Measurements from ENCODE around the gene CACNA1C.

CACNA1C gene

DNA sequence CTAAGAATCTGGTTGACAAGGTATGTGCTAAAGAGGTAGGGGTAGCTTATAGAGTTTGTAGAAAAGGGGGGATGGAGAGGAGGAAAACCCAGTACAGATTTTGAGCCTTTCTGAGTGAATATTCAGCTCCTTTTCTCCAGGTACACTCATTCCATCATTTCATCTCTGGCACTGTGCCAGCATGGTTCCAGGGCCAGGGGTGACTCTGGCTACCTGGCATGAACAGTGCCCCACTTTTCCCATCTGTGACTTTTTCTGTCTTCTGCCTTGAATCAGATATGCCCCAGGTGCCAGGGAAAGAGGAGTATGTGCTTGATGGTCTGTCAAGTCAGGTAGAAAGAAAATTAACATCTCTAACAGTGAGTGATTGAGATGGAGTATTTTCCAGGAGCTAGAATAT is 175.7 kb downstream of the CACNA1C start:
- CTCF ChIA-PET: interaction anchor here (0.5 kb wide), 1 partner anchor 91 kb away, joined by 3 read pairs; no protein-coding TSS in a partner anchor
- no peaks in the 10 kb centered on the region for H3K9me3 ChIP-seq (ENCODE audit: control extremely low read depth in 1 of 5, control insufficient read depth in 4 of 5, insufficient read depth in 2 of 5, low read depth in 1 of 5, low read length in 4 of 5)
- no peaks in the 10 kb centered on the region for H3K36me3 ChIP-seq (ENCODE audit: control insufficient read depth in 4 of 4, insufficient read depth in 4 of 4, low read length in 3 of 4)
- no peak overlapping the region for H3K27ac ChIP-seq (ENCODE audit: insufficient read depth in 1 of 2, low read depth in 1 of 2, low read length in 2 of 2, poor library complexity in 1 of 2, severe bottlenecking in 2 of 2)
- POLR2A ChIA-PET: no interaction called here
- no peak overlapping the region for H3K4me3 ChIP-seq (ENCODE audit: control insufficient read depth in 1 of 7, extremely low read depth in 1 of 7, insufficient read depth in 4 of 7, low read depth in 2 of 7, low read length in 6 of 7)
- H3K27me3 ChIP-seq (replicated peaks in 2 of 5; ENCODE audit: control insufficient read depth in 4 of 5, insufficient read depth in 5 of 5, low read length in 4 of 5): no peaks in the 10 kb centered on the region
- DNase-seq: no peak
- peaks cover 0 to 8% (median 0%) of the 10 kb centered on the region in 4 experiments for H3K4me1 ChIP-seq (ENCODE audit: control extremely low read depth in 1 of 4, control insufficient read depth in 4 of 4, insufficient read depth in 4 of 4, low read length in 3 of 4)

- no peaks in the 10 kb centered on the region for H3K27me3 ChIP-seq (replicated peaks in 2 of 5; ENCODE audit: control insufficient read depth in 4 of 5, insufficient read depth in 5 of 5, low read length in 4 of 5)
- peak overlapping the region in 5 of 7 experiments; percentile 9 to 56 (median 34) for H3K4me3 ChIP-seq (ENCODE audit: control insufficient read depth in 1 of 7, extremely low read depth in 1 of 7, insufficient read depth in 4 of 7, low read depth in 2 of 7, low read length in 6 of 7)
- peak in 2 of 3 donors; percentile 31 to 42 for DNase-seq
- no peak overlapping the region for H3K27ac ChIP-seq (ENCODE audit: insufficient read depth in 1 of 2, low read depth in 1 of 2, low read length in 2 of 2, poor library complexity in 1 of 2, severe bottlenecking in 2 of 2)
- no peaks in the 10 kb centered on the region for H3K36me3 ChIP-seq (ENCODE audit: control insufficient read depth in 4 of 4, insufficient read depth in 4 of 4, low read length in 3 of 4)
- 74% methylated on average over 53 of the region's 61 CpGs for WGBS (ENCODE audit: insufficient coverage)
- no peaks in the 10 kb centered on the region for H3K9me3 ChIP-seq (ENCODE audit: control extremely low read depth in 1 of 5, control insufficient read depth in 4 of 5, insufficient read depth in 2 of 5, low read depth in 1 of 5, low read length in 4 of 5)
- POLR2A ChIA-PET: no interaction called here
- CTCF ChIA-PET: interaction anchor here (0.7 to 1.8 kb wide), 3 partner anchors 9 to 19 kb away, joined by 3 to 5 read pairs (median 4); no protein-coding TSS in a partner anchor
- peaks cover 0 to 8% (median 0%) of the 10 kb centered on the region in 4 experiments for H3K4me1 ChIP-seq (ENCODE audit: control extremely low read depth in 1 of 4, control insufficient read depth in 4 of 4, insufficient read depth in 4 of 4, low read length in 3 of 4)
Measured at GRCh38 chr12:2229661-2230539, 177.1 kb downstream of the CACNA1C start.

GRCh38 chr12:2231011-2231595 is 178.3 kb downstream of the CACNA1C start:
- ChIA-PET CTCF (interaction anchor here (1.8 kb wide), 1 partner anchor 10 kb away, joined by 5 read pairs; no protein-coding TSS in a partner anchor), POLR2A (no interaction called here)
- no peak for DNase-seq
- Histone ChIP-seq H3K36me3 (ENCODE audit: control insufficient read depth in 4 of 4, insufficient read depth in 4 of 4, low read length in 3 of 4) (no peaks in the 10 kb centered on the region), H3K4me3 (ENCODE audit: control insufficient read depth in 1 of 7, extremely low read depth in 1 of 7, insufficient read depth in 4 of 7, low read depth in 2 of 7, low read length in 6 of 7) (no peak overlapping the region), H3K9me3 (ENCODE audit: control extremely low read depth in 1 of 5, control insufficient read depth in 4 of 5, insufficient read depth in 2 of 5, low read depth in 1 of 5, low read length in 4 of 5) (no peaks in the 10 kb centered on the region), H3K27ac (ENCODE audit: insufficient read depth in 1 of 2, low read depth in 1 of 2, low read length in 2 of 2, poor library complexity in 1 of 2, severe bottlenecking in 2 of 2) (no peak overlapping the region), H3K27me3 (replicated peaks in 2 of 5; ENCODE audit: control insufficient read depth in 4 of 5, insufficient read depth in 5 of 5, low read length in 4 of 5) (no peaks in the 10 kb centered on the region), H3K4me1 (ENCODE audit: control extremely low read depth in 1 of 4, control insufficient read depth in 4 of 4, insufficient read depth in 4 of 4, low read length in 3 of 4) (peaks cover 0 to 8% (median 0%) of the 10 kb centered on the region in 4 experiments)
- WGBS (ENCODE audit: insufficient coverage): 100% methylated on average over 3 of the region's 7 CpGs

- ChIA-PET POLR2A (interaction anchor here (0.6 kb wide), 1 partner anchor 151 kb away, joined by 4 read pairs; no protein-coding TSS in a partner anchor), CTCF (no interaction called here)
- H3K27me3 ChIP-seq (replicated peaks in 2 of 5; ENCODE audit: control insufficient read depth in 4 of 5, insufficient read depth in 5 of 5, low read length in 4 of 5): no peaks in the 10 kb centered on the region
- 100% methylated on average over 1 of the region's 3 CpGs for WGBS (ENCODE audit: insufficient coverage)
- no peaks in the 10 kb centered on the region for H3K36me3 ChIP-seq (ENCODE audit: control insufficient read depth in 4 of 4, insufficient read depth in 4 of 4, low read length in 3 of 4)
- no peak overlapping the region for H3K27ac ChIP-seq (ENCODE audit: insufficient read depth in 1 of 2, low read depth in 1 of 2, low read length in 2 of 2, poor library complexity in 1 of 2, severe bottlenecking in 2 of 2)
- H3K9me3 ChIP-seq (ENCODE audit: control extremely low read depth in 1 of 5, control insufficient read depth in 4 of 5, insufficient read depth in 2 of 5, low read depth in 1 of 5, low read length in 4 of 5): no peaks in the 10 kb centered on the region
- peaks cover 0 to 8% (median 0%) of the 10 kb centered on the region in 4 experiments for H3K4me1 ChIP-seq (ENCODE audit: control extremely low read depth in 1 of 4, control insufficient read depth in 4 of 4, insufficient read depth in 4 of 4, low read length in 3 of 4)
- no peak for DNase-seq
- no peak overlapping the region for H3K4me3 ChIP-seq (ENCODE audit: control insufficient read depth in 1 of 7, extremely low read depth in 1 of 7, insufficient read depth in 4 of 7, low read depth in 2 of 7, low read length in 6 of 7)
Measured at GRCh38 chr12:2231956-2232355, 179.2 kb downstream of the CACNA1C start.

DNA sequence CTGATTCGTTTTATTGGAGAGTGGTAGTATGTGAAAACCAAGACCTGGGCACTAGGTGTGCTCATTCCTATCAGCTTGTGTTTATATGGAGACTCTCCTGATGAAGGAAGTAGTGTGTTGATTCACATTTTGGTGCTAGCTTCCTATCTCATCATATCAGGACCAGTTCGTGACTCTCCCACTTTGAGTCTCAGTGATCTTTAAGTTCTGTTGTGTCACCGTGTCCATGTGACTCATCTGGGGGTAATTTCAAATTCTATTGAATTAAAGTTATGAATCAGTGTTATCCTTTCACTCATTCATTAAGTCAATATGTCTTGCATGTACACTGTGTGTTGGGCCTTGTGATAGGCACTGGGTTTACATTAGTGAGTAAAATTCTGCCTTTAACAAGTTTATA is 180.2 kb downstream of the CACNA1C start:
- WGBS (ENCODE audit: insufficient coverage): no CpG with 5 or more reads among the region's 3 CpGs
- Histone ChIP-seq H3K4me3 (ENCODE audit: control insufficient read depth in 1 of 7, extremely low read depth in 1 of 7, insufficient read depth in 4 of 7, low read depth in 2 of 7, low read length in 6 of 7) (no peak overlapping the region), H3K27me3 (replicated peaks in 2 of 5; ENCODE audit: control insufficient read depth in 4 of 5, insufficient read depth in 5 of 5, low read length in 4 of 5) (no peaks in the 10 kb centered on the region), H3K36me3 (ENCODE audit: control insufficient read depth in 4 of 4, insufficient read depth in 4 of 4, low read length in 3 of 4) (no peaks in the 10 kb centered on the region), H3K9me3 (ENCODE audit: control extremely low read depth in 1 of 5, control insufficient read depth in 4 of 5, insufficient read depth in 2 of 5, low read depth in 1 of 5, low read length in 4 of 5) (no peaks in the 10 kb centered on the region), H3K4me1 (ENCODE audit: control extremely low read depth in 1 of 4, control insufficient read depth in 4 of 4, insufficient read depth in 4 of 4, low read length in 3 of 4) (peaks cover 0 to 8% (median 0%) of the 10 kb centered on the region in 4 experiments), H3K27ac (ENCODE audit: insufficient read depth in 1 of 2, low read depth in 1 of 2, low read length in 2 of 2, poor library complexity in 1 of 2, severe bottlenecking in 2 of 2) (no peak overlapping the region)
- CTCF ChIA-PET: no interaction called here
- DNase-seq: no peak
- POLR2A ChIA-PET: no interaction called here

DNA sequence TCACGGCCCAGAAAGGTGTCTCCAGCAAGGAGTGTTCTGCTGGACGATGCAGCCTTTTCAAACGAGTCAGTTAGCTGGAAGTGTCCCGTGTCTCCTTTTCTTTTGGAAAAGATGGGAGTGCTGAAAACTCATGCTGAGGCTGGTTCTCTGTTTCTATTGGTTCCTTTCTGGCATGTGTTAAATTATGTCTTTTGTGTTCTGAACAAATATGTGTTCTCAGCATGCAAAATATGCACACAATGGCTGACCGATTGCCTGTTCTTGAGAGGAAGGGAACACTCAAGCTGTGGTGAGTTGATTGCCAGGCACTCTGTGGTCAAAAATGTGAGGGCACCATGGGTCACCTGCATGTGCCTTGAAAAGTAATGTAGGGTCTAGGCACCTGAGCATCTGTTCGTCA is 181.3 kb downstream of the CACNA1C start:
- ChIA-PET POLR2A (no interaction called here), CTCF (no interaction called here)
- Histone ChIP-seq H3K4me1 (ENCODE audit: control extremely low read depth in 1 of 4, control insufficient read depth in 4 of 4, insufficient read depth in 4 of 4, low read length in 3 of 4) (peaks cover 0 to 5% (median 0%) of the 10 kb centered on the region in 4 experiments), H3K9me3 (ENCODE audit: control extremely low read depth in 1 of 5, control insufficient read depth in 4 of 5, insufficient read depth in 2 of 5, low read depth in 1 of 5, low read length in 4 of 5) (no peaks in the 10 kb centered on the region), H3K36me3 (ENCODE audit: control insufficient read depth in 4 of 4, insufficient read depth in 4 of 4, low read length in 3 of 4) (no peaks in the 10 kb centered on the region), H3K27me3 (replicated peaks in 2 of 5; ENCODE audit: control insufficient read depth in 4 of 5, insufficient read depth in 5 of 5, low read length in 4 of 5) (no peaks in the 10 kb centered on the region), H3K27ac (ENCODE audit: insufficient read depth in 1 of 2, low read depth in 1 of 2, low read length in 2 of 2, poor library complexity in 1 of 2, severe bottlenecking in 2 of 2) (no peak overlapping the region), H3K4me3 (ENCODE audit: control insufficient read depth in 1 of 7, extremely low read depth in 1 of 7, insufficient read depth in 4 of 7, low read depth in 2 of 7, low read length in 6 of 7) (no peak overlapping the region)
- no peak for DNase-seq
- WGBS (ENCODE audit: insufficient coverage): 87% methylated on average over 6 of the region's 6 CpGs

Measured in common myeloid progenitor, CD34-positive (primary cell).